ENCODE results near the gene RGS3.
"Not testable (repeated sequence)": the region's sequence is repeated elsewhere in the genome, so short reads cannot be mapped to it uniquely, and the experiment has no call there.

Gene RGS3

GRCh38 chr9:113426701-113427100, 36.8 kb upstream of the RGS3 start:
- Histone ChIP-seq H3K27ac (no peak overlapping the region), H3K4me3 (ENCODE audit: low read depth, low read length) (no peak overlapping the region), H3K27me3 (replicated peaks) (no peaks in the 10 kb centered on the region), H3K36me3 (replicated peaks) (no peaks in the 10 kb centered on the region)
- in situ Hi-C loops (cut with HindIII; ENCODE audit: low pct_ligation_motif_present, low sequenced_read_pairs): no loop called here
- no peak for DNase-seq
- TF ChIP-seq CTCF (IDR thresholded peaks at IDR 0.05; ENCODE audit: low read depth, low read length, missing control alignments): no peak

GRCh38 chr9:113427629-113428028, 35.9 kb upstream of the RGS3 start:
- no peak overlapping the region for H3K27ac ChIP-seq
- no peak for TF ChIP-seq CTCF (IDR thresholded peaks at IDR 0.05; ENCODE audit: low read depth, low read length, missing control alignments)
- DNase-seq: no peak
- in situ Hi-C loops (cut with HindIII; ENCODE audit: low pct_ligation_motif_present, low sequenced_read_pairs): no loop called here
- H3K27me3 ChIP-seq (replicated peaks): no peaks in the 10 kb centered on the region
- no peak overlapping the region for H3K4me3 ChIP-seq (ENCODE audit: low read depth, low read length)
- H3K36me3 ChIP-seq (replicated peaks): no peaks in the 10 kb centered on the region

GRCh38 chr9:113428062-113428615, 35.4 kb upstream of the RGS3 start:
- no peak overlapping the region for H3K4me3 ChIP-seq (ENCODE audit: low read depth, low read length)
- H3K36me3 ChIP-seq (replicated peaks): no peaks in the 10 kb centered on the region
- in situ Hi-C loops (cut with HindIII; ENCODE audit: low pct_ligation_motif_present, low sequenced_read_pairs): no loop called here
- no peak for DNase-seq
- no peak overlapping the region for H3K27ac ChIP-seq
- no peak for TF ChIP-seq CTCF (IDR thresholded peaks at IDR 0.05; ENCODE audit: low read depth, low read length, missing control alignments)
- H3K27me3 ChIP-seq (replicated peaks): no peaks in the 10 kb centered on the region

- TF ChIP-seq CTCF (IDR thresholded peaks at IDR 0.05; ENCODE audit: low read depth, low read length, missing control alignments): no peak
- H3K4me3 ChIP-seq (ENCODE audit: low read depth, low read length): no peak overlapping the region
- no peak overlapping the region for H3K27ac ChIP-seq
- in situ Hi-C loops (cut with HindIII; ENCODE audit: low pct_ligation_motif_present, low sequenced_read_pairs): no loop called here
- H3K27me3 ChIP-seq (replicated peaks): no peaks in the 10 kb centered on the region
- no peaks in the 10 kb centered on the region for H3K36me3 ChIP-seq (replicated peaks)
- DNase-seq: no peak
These were observed 32.3 kb upstream of the RGS3 start for GRCh38 chr9:113431191-113431590.

- peak; percentile 12 for DNase-seq
- Histone ChIP-seq H3K36me3 (replicated peaks) (no peaks in the 10 kb centered on the region), H3K27me3 (replicated peaks) (no peaks in the 10 kb centered on the region), H3K4me3 (ENCODE audit: low read depth, low read length) (no peak overlapping the region), H3K27ac (no peak overlapping the region)
- TF ChIP-seq CTCF (IDR thresholded peaks at IDR 0.05; ENCODE audit: low read depth, low read length, missing control alignments): no peak
- in situ Hi-C loops (cut with HindIII; ENCODE audit: low pct_ligation_motif_present, low sequenced_read_pairs): no loop called here
These were observed 26.6 kb upstream of the RGS3 start for GRCh38 chr9:113436728-113437515.

GRCh38 chr9:113437716-113438115, 25.8 kb upstream of the RGS3 start:
- H3K27me3 ChIP-seq (replicated peaks); H3K4me3 ChIP-seq (ENCODE audit: low read depth, low read length); DNase-seq; in situ Hi-C loops (cut with HindIII; ENCODE audit: low pct_ligation_motif_present, low sequenced_read_pairs); H3K36me3 ChIP-seq (replicated peaks); H3K27ac ChIP-seq: not testable (repeated sequence)

Data from brain microvascular endothelial cell (primary cell).